Right kidney (tissue), 1 donor: Measurements from ENCODE around the gene RTN4.

Experiments
- DNase-seq: peaks from one replicate; pipeline ENCODE4 v3.0.0-alpha.2; 2016

The RTN4 gene

DNA sequence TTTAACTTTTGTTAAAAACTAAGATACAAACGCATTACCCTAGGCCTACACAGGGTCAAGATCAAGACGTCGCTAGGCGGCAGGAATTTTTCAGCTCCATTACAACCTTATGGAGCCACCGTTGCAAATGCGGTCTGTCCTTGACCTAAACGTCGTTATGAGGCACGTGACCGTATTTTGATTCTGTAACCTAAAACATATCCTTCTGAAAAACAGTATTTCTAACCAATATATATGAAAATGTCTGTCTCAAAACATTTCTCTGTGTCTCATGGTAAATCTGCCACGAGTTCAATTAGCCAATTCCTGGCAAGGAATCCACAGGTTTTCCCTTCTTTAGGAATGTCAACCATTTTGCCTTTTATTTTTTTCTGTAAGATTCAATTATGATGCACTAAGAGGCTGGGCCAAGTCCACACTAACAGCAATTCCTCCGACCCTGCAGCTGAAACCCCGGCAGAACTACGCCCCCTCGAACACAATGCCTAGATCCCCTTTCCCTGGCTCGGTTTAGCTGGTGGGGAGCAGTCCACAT, 1.7 kb downstream of the RTN4 start:
- peak; percentile 85 for DNase-seq

DNA sequence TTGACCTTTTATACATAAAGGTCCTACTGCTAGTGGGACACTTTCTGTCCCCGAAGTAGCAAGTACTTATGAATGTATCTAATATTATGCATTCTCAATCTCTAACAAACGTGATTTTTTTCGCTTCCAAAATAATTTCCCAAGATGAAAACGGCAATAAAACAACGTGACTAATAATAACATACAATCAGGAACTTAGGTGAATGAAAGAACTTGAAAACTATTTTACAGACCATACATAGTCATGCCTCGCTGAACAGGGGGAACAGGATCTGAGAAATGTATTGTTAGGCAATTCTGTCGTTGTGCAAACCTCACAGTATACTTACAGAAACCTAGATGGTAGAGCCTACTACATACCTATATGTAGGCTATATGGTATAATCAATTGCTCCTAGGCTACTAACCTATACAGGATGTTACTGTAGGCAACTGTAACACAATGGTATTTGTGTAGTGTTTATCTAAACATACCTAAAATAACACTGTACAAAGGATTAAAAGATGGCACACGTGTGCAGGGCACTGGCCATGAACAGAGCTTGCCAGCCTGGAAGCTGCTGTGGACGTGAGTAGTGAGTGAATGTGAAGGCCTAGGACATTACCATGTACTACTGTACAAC, 2.5 kb downstream of the RTN4 start:
- no peak for DNase-seq

GRCh38 chr2:55045780-55046179, 4.5 kb downstream of the RTN4 start:
- DNase-seq, result no peak

DNA sequence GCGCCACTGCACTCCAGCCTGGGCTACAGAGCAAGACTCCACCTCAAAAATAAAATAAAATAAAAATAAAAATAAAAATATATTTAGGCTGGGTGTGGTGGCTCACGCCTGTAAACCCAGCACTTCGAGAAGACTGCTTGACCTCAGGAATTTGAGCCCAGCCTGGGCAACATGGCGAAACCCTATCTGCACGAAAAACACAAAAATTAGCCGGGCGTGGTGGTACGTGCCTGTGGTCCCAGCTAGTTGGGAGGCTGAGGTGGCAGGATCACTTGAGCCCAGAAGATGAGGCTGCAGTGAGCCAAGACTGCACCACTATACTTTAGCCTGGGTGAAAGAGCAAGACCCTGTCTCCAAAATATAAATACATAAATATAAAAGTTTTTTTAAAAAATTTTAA, 6.4 kb downstream of the RTN4 start:
- DNase-seq, result no peak

DNA sequence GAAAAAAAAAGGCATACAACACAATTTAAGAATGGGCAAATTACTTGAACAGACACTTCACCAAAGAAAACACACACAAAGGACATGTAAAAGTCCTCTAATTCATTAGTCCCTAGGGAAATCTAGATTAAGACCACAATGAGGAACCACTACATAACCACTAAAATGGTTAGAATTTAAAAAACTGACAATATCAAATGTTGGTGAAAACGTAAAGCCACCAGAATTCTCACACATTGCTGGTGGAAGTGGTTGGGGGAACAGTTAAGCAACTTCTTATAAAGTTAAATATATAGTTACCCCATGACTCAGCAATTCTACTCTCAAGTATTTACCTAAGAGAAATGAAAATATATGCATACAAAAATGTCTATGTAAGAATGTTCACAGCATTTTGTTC, 11.8 kb downstream of the RTN4 start:
- DNase-seq, result no peak

GRCh38 chr2:55035716-55036115, 14.5 kb downstream of the RTN4 start:
- DNase-seq, result no peak

DNA sequence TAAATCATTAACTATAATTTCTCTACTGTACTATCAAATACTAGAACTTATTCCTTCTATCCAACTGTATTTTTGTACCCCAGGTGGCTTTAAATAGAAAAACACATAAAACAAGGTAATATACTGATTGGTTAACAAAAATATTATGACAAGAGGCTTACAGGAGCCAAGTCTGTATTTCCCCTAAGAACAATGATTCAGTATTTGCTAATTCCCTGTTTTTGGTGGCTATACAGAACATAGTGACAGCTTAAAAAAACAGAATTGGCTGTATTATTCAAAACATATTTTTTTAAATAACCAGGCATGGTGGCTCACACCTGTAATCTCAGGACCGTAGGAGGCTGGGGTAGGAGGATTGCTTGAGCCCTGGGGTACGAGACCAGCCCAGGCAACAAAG, 16.3 kb downstream of the RTN4 start:
- DNase-seq, result no peak

DNA sequence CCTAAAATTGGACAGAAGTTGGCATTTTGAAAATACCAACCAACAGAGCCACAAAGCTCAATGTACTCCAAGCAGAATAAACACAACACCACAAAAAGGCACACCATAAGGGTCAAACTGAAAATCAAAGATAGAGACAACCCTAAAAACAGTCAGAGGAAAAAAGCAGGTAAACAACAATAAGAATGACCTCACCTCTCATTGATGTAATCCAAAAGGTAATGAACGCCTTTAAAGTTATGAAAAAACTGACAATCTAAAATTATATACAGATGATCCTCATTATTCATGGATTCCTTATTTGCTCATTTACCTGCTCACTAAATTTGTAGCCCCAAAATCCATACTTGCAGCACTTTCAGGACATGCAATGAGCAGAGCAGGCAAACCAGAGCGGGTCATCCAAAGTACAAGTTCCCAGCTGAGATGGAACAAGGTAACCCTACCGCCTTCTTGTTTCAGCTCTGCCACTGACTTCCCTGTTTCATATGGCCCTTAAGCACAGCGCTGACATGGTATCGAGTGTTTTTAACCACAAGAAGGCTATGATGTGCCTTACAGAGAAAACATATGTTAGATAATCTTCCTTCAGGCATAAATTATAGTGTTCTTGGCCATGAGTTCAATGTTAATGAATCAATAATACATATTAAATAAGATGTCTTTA, 17.0 kb downstream of the RTN4 start:
- DNase-seq, result no peak

DNA sequence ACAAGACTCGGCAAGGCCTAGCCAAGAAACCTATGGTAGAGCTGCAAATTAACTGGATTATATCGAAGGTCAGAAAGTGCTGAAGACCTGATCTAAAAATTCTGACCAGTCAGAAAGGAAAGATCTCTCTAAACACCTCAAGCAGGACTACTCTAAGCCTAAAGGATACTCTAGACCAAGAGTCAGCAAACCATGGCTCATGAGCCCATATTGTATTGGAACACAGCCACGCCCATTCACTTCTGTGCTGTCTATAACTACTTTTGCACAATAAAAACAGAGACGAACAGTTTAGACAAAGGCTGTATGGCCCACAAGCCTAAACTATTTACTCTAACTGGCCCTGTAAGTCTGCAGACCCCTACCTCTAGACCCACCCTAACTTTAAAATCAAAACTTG, 18.7 kb downstream of the RTN4 start:
- no peak for DNase-seq

DNA sequence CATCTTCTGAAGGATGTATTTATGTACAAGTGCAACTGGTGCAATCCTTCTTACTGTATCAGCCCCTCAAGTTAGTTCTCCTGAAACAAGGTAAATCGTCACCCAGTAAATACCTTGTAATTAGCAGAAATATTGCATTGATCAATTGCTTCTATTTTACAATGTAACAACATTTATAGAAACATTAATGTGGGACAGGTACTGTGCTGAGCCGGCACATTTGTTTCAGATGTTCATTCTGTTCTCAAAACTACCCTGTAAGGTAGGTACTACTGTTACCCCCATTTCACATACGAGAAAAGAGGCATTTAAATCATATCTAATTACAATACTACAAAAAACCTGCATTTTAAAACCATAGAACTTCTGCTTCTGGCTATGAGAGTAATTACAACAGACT, 19.5 kb downstream of the RTN4 start:
- no peak for DNase-seq

DNA sequence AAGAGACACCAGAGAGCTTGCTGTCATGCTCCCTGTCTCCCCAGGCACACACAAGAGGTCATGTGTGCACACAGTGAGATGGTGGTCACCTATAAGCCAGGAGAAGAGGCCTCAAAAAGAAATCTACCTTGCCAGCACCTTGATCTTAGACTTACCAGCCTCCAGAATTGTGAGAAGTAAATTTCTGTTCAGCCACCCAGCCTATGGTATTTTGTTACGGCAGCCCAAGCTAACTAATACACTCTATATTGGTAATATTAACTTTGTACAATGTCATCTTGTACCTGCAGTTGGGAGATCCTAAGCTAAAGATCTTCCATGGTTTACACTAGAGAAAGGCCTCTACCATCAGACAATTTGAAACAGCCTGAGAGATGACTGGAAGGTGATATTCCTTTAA, 21.2 kb downstream of the RTN4 start:
- no peak for DNase-seq

- no peak for DNase-seq
Measured at GRCh38 chr2:55027226-55027625, 23.0 kb downstream of the RTN4 start.

DNA sequence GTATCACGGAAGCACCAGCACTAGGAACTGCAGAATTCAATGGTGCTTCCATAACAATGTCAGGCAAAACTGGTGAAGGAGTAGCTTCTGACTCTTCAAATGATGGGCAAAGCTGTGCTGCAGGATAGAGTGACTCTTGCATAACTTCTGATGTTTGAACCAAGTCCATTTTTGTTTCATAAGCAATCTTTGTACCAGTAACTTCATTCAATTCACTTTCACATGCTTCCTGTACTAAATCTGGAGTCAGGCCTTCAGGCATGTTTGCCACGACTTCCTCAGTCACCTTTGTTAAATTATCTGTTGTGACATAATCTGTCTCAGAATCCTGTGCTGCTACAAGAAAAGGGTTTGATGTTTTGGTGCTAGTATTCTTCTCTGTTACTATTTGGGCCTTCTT, 24.0 kb downstream of the RTN4 start:
- DNase-seq, result no peak

DNA sequence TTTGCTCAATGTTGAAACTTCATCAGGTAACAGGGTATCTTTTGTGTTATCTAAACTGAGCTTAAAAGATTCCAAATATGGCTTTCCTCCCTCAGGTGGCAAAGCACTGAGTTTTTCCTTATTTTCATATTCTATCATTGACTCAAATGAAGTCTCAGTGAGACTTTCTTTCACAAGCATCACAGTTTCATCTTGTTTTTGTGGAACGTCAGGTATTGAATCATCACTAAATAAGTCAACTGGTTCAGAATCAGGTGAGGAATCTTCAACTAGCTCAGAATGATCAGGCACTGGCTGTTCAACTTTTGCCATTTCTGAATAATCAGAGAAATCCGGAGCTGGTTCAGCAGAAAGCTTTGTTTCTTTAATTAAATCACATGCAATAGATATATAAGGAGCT, 24.6 kb downstream of the RTN4 start:
- DNase-seq, result no peak

GRCh38 chr2:55025082-55025481, 25.2 kb downstream of the RTN4 start:
- DNase-seq, result no peak

DNA sequence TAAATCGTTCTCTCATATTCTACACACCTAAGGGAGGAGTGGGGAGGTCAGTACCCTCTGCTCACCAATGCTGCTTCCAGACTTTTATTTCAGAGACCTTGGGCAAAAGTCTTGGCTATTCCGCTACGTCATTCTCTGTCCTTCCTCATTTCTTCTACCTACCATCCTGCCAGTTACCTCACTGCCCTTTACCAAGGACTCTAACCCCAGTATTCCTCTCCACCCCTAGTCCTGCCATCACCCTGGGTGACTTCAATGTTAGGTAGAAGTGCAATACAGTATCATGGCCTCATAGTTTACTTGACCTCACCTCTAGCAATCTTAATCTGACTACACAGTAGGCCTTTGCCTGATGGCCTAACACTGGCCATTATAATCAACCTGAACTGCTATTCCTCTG, 27.8 kb downstream of the RTN4 start:
- no peak for DNase-seq

DNA sequence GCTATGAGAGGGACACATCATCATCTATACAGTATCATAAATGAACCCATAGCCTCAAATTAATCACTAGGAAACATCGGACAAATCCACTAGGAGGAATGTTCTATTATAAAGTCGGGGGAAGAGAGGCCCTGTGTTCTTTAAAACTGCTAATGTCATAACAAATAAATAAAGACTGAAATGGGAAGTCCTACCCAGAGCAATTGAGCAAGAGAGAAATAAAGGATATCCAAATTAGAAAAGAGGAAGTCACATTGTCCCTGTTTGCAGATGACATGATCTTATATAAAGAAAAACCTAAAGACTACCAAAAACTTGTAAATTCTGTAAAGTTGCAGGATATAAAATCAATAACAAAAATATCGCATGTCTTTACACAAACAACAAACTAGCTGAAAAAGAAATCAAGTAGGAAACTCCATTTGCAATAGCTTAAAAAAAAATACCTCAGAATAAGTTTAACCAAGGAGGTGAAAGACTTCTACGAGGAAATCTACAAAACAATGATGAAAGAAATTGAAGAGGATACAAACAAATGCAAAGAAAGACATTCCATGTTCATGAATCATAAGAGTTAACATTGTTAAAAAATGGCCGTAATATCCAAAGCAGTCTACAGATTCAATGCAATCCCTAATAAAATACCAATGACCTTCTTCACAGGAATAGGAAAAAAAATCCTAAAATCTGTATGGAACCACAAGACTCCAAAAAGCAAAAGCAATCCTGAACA, 30.6 kb downstream of the RTN4 start:
- DNase-seq, result no peak

- DNase-seq, result no peak
Measured at GRCh38 chr2:55018619-55019018, 31.6 kb downstream of the RTN4 start.

DNA sequence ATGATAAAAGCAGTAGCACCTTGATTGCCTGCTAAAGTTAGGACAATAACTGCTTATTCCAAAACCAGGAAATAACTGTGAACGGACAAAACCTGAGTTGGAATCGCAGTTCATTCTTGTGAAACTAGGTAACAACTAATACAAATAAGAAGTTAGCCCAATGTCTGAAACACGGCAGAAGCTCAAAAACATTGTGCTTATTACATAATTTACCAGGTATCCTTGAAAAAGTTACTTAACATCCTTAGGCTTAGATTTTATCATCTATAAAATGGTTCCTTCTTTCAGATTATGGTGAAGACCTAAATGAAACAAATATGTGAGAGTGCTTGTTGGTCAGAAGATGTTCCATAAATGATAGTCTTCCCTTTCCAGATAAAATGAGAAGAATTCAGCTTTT, 32.4 kb downstream of the RTN4 start:
- no peak for DNase-seq

DNA sequence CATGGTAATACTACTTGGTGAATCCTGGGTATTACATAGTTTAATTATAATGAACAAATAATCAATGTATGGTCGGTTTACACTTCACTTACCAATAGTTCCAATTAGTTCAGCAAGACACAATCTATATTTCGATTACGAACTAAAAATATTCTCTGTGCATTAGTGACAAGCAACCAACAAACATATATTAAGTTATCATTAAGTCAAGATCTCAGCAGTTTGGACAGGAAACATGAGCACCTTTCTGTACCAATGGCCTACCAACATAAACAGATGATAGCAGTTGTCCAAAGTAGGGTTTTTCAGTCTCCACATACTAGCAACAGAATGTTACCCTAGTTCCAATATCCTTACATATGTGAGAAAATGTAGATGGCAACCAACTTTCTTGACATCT, 32.8 kb downstream of the RTN4 start:
- DNase-seq, result no peak

DNA sequence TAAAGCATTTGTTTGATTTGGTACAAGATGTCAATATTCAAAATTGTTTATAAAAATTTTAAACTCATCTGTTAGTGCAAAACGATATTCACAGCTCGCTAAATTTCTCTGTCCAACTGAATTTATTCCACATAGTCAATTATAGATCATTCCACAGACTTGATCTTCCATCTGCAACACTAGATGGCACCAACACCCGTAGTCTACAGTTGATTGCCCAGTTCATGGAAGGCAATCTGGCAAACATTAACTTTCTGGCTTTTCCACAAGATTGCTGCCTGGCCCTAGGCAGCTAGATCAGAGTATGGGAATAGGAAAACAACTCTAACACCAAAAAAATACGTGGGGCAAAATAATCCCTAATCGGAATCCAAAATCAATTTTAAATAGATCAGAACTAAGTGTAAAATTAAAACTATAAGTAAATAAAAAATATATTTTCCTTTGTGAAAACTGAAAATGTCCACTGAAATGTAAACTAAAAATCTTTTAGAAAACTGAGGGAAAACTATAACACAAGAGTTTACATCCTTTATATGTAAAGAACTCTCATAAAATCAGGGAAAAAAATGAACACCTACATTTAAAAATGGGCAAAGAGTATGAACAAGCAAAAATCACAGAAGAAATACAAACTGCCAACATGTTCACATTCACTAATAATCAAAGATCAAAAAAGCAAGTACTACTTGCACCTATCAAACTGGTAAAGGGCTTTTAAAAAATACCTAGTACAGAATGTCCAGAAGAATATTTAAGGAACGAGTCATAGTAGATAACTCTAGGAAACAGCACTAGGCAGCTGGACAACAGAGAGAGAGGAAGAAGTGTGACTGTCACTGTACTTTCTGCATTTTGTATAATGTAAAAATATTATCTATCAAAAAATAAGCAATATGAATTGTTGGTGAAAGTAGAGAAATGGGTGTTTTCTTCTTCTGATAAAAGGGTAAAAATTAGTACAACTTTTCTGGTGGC, 35.0 kb downstream of the RTN4 start:
- DNase-seq, result peak; percentile 13

DNA sequence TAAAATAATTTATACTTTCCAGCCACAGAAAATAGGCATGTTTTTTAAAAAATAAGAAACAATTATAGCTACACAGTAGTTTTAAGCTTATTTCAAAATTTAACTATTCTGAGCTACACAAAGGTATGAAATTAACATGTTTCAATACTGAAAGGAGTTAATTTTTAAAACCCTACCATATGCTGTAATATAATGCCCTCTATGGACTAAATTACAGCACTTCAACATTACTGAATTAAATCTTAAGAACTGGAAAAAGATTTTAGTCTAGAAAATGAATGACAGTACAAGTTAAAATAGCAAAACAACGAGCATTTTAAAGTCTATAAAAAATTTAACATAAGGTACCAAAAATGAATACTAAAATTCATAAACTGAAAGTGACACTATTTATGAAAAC, 36.3 kb downstream of the RTN4 start:
- DNase-seq, result no peak
